Astrocyte (in vitro differentiated cells and primary cell): ENCODE data around the gene BIRC3. TPM values are rescaled to one million over a fixed set of nuclear protein-coding genes. Genes with fewer than 3 reads are reported as not detected.

Experiments used
- DNase-seq: peaks from one replicate; pipeline ENCODE4 v3.0.0-alpha.2; 2010; ENCODE audit warnings: low read depth
- FAIRE-seq: peaks from 2 replicates; lab custom pipeline; 2011; peaks lifted over from hg19 to GRCh38; lab: Jason Lieb, UNC
- H2AFZ ChIP-seq: 2 replicates; pipeline ENCODE4 v1.6.0; 2012; ENCODE audit warnings: low read depth, low read length, inconsistent platforms
- H3K27ac ChIP-seq: 2 replicates; pipeline ENCODE4 v1.5.1; 2011; ENCODE audit warnings: low read depth, low read length, inconsistent platforms
- H3K27me3 ChIP-seq: 2 replicates; pipeline ENCODE4 v1.6.0; 2011; ENCODE audit warnings: low read length, inconsistent platforms; ENCODE audit not compliant: insufficient read depth
- H3K36me3 ChIP-seq: 2 replicates; pipeline ENCODE4 v1.5.1; 2011; ENCODE audit warnings: low read length, inconsistent platforms; ENCODE audit not compliant: insufficient read depth
- H3K4me1 ChIP-seq: 2 replicates; pipeline ENCODE4 v1.5.1; 2011; ENCODE audit warnings: low read length, inconsistent platforms; ENCODE audit not compliant: insufficient read depth
- H3K4me2 ChIP-seq: 2 replicates; pipeline ENCODE4 v1.6.0; 2012; ENCODE audit warnings: low read length, inconsistent platforms
- H3K4me3 ChIP-seq: 2 replicates; pipeline ENCODE4 v1.5.1; 2011; ENCODE audit warnings: low read depth, mild to moderate bottlenecking, low read length, inconsistent platforms; ENCODE audit not compliant: insufficient read depth
- H3K79me2 ChIP-seq: 2 replicates; pipeline ENCODE4 v1.6.0; 2012; ENCODE audit warnings: mild to moderate bottlenecking, low read length, inconsistent platforms; ENCODE audit not compliant: insufficient read depth
- H3K9ac ChIP-seq: 2 replicates; pipeline ENCODE4 v1.6.0; 2012; ENCODE audit warnings: mild to moderate bottlenecking, low read length, inconsistent platforms
- H3K9me3 ChIP-seq: 2 replicates; pipeline ENCODE4 v1.5.1; 2012; ENCODE audit warnings: low read depth, mild to moderate bottlenecking, low read length, inconsistent platforms; ENCODE audit not compliant: insufficient read depth
- H4K20me1 ChIP-seq: 2 replicates; pipeline ENCODE4 v1.6.0; 2012; ENCODE audit warnings: low read length, inconsistent platforms; ENCODE audit not compliant: insufficient read depth
- H3K27ac Mint-ChIP-seq: one replicate; pipeline ENCODE4 v1.8.0; 2021; ENCODE audit warnings: mild to moderate bottlenecking, mixed read lengths; ENCODE audit not compliant: unreplicated experiment
- H3K27me3 Mint-ChIP-seq: one replicate; pipeline ENCODE4 v1.8.0; 2021; ENCODE audit warnings: low read depth, mixed read lengths; ENCODE audit not compliant: unreplicated experiment
- H3K36me3 Mint-ChIP-seq: one replicate; pipeline ENCODE4 v1.8.0; 2021; ENCODE audit warnings: low read depth, mixed read lengths; ENCODE audit not compliant: unreplicated experiment
- H3K4me1 Mint-ChIP-seq: one replicate; pipeline ENCODE4 v1.8.0; 2021; ENCODE audit warnings: low read depth, mixed read lengths; ENCODE audit not compliant: unreplicated experiment
- H3K4me3 Mint-ChIP-seq: one replicate; pipeline ENCODE4 v1.8.0; 2021; ENCODE audit warnings: mild to moderate bottlenecking, moderate library complexity, mixed read lengths; ENCODE audit not compliant: unreplicated experiment
- H3K9me3 Mint-ChIP-seq: one replicate; pipeline ENCODE4 v1.8.0; 2021; ENCODE audit warnings: mild to moderate bottlenecking, mixed read lengths; ENCODE audit not compliant: unreplicated experiment
- CTCF ChIP-seq: IDR thresholded peaks from 2 replicates; pipeline ENCODE4 v1.5.1; 2011; ENCODE audit warnings: low read depth, mild to moderate bottlenecking, inconsistent platforms, low read length, moderate library complexity; ENCODE audit not compliant: insufficient read depth
- EZH2 ChIP-seq: IDR thresholded peaks from 2 replicates; pipeline ENCODE4 v1.6.1; 2012; ENCODE audit warnings: mild to moderate bottlenecking, low read length, inconsistent platforms; ENCODE audit not compliant: insufficient read depth
- total RNA-seq: library from RNA; stranded (reverse); gene quantifications from 2 replicates; pipeline ENCODE4 v1.2.1, GENCODE V29; 2021

Gene BIRC3
- total RNA-seq, 1 donor from 2014 or later: 2.6 TPM

DNA sequence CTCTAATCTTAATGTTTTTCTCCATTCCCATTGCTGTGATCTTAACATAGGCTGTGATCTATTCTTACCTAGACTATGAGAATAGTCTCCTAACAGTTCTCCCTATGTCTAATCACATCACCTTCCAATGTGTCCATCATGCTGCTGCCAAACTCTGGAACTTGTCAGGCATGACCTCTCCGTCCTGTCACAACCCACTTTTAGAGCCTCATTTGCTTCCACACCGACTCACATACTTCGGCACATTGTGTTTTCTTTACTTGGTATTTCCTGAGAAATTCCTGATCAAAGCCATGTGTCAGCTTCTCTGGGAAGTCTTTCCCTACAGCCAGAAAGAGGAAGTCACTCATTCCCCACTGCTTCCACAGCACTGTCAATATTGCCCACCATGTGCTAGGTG is 40.5 kb upstream of the BIRC3 start:
- Histone ChIP-seq H3K4me2 (peak overlapping the region; percentile 15), H2AFZ (no peak overlapping the region), H3K27ac (no peak overlapping the region), H3K9me3 (no peaks in the 10 kb centered on the region), H3K36me3 (no peaks in the 10 kb centered on the region), H3K4me1 (peaks cover 11% of the 10 kb centered on the region), H4K20me1 (no peaks in the 10 kb centered on the region), H3K27me3 (no peaks in the 10 kb centered on the region), H3K4me3 (no peak overlapping the region), H3K79me2 (no peaks in the 10 kb centered on the region), H3K9ac (no peak overlapping the region)
- Mint-ChIP-seq H3K4me1 (peaks cover 12% of the 10 kb centered on the region), H3K36me3 (peaks cover 1% of the 10 kb centered on the region), H3K4me3 (no peak overlapping the region), H3K27me3 (peaks cover 3% of the 10 kb centered on the region), H3K27ac (no peak overlapping the region), H3K9me3 (peaks cover 4% of the 10 kb centered on the region)
- TF ChIP-seq CTCF (no peak), EZH2 (no peak)
- DNase-seq (no peak), FAIRE-seq (no peak)

DNA sequence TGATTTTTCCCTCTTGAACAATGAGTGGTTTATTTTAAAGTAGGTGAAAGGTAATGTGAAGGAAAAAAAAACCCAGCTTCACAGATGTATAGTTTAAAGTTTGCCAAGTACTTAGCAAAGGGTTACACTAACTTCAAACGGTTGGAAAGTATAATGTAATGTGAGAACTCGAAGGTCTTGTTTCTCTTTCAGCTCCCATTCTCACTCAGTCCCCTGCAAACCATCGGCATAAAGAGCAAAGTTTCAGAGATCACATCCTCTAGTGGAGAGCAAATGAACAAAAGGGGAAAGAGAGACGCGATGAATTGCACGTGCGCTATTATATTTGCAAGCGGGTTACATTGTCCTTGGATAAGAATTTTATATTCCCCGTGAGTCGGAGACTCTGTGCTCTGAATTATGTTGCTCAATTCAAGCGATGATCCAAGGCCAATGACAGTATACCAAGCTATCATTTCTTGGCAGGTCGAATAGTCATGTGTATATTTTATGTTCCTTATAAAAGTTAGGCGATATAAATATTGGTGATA is 37.6 kb upstream of the BIRC3 start:
- TF ChIP-seq CTCF (peak; percentile 21), EZH2 (no peak)
- Histone ChIP-seq H3K4me3 (peak overlapping the region; percentile 22), H3K27me3 (no peaks in the 10 kb centered on the region), H3K9ac (peak overlapping the region; percentile 15), H3K4me2 (peak overlapping the region; percentile 70), H4K20me1 (no peaks in the 10 kb centered on the region), H3K79me2 (no peaks in the 10 kb centered on the region), H2AFZ (peak overlapping the region; percentile 59), H3K4me1 (peaks cover 16% of the 10 kb centered on the region), H3K27ac (no peak overlapping the region), H3K36me3 (no peaks in the 10 kb centered on the region), H3K9me3 (no peaks in the 10 kb centered on the region)
- H3K27me3 Mint-ChIP-seq: no peaks in the 10 kb centered on the region
- H3K9me3 Mint-ChIP-seq: no peaks in the 10 kb centered on the region
- H3K27ac Mint-ChIP-seq: no peak overlapping the region
- DNase-seq: peak; percentile 56
- no peak overlapping the region for H3K4me3 Mint-ChIP-seq
- H3K36me3 Mint-ChIP-seq: no peaks in the 10 kb centered on the region
- peaks cover 12% of the 10 kb centered on the region for H3K4me1 Mint-ChIP-seq
- FAIRE-seq: no peak

DNA sequence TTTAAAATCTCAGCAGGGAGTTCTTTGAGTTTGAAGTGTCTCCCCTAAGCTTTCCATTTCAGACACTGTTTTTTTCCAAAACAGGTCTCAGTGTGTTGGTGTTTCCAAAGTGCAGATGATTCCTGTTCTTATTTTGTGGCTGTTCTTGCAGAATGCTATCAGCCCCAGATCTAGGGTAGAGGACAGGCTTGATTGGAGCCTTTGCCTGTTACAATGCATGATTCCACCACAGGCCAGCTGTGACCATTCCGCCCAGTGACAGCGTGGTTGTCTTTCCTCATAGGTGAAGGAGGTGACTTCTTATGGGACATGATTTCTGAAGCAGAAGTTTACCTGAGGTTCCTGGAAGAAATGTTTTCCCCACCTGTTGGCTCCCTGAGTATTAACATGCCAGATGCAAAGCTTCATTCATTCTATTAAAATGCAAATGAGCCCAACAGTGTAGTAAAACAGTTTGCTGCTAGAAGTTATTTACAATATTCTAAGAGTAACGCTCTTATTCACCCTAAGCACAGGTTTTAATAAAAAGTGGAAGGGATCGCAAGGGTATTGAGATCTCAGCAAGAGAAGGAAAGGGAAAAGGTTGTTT is 36.9 kb upstream of the BIRC3 start:
- Histone ChIP-seq H3K9me3 (no peaks in the 10 kb centered on the region), H3K4me1 (peaks cover 16% of the 10 kb centered on the region), H3K36me3 (no peaks in the 10 kb centered on the region), H3K27me3 (no peaks in the 10 kb centered on the region), H3K4me3 (no peak overlapping the region), H4K20me1 (no peaks in the 10 kb centered on the region), H3K4me2 (peak overlapping the region; percentile 70), H3K9ac (no peak overlapping the region), H3K27ac (no peak overlapping the region), H3K79me2 (no peaks in the 10 kb centered on the region), H2AFZ (no peak overlapping the region)
- Mint-ChIP-seq H3K27ac (no peak overlapping the region), H3K4me3 (no peak overlapping the region), H3K9me3 (no peaks in the 10 kb centered on the region), H3K36me3 (no peaks in the 10 kb centered on the region), H3K27me3 (no peaks in the 10 kb centered on the region), H3K4me1 (peaks cover 12% of the 10 kb centered on the region)
- TF ChIP-seq EZH2: no peak
- no peak for TF ChIP-seq CTCF
- DNase-seq: no peak
- FAIRE-seq: no peak
